Ureter (tissue), 1 donor: ENCODE data around the gene KIAA2012. TPM values are rescaled to one million over a fixed set of nuclear protein-coding genes. Genes with fewer than 3 reads are reported as not detected.
A peak's percentile ranks its signal among the peaks of the same experiment; 100 is the strongest.
"Not testable (repeated sequence)": the region's sequence is repeated elsewhere in the genome, so short reads cannot be mapped to it uniquely, and the experiment has no call there.

Experiments used
- DNase-seq: peaks from one replicate; pipeline ENCODE4 v3.0.0-alpha.2; 2020; ENCODE audit warnings: low spot score
- total RNA-seq: library from RNA; stranded (reverse); gene quantifications from one replicate; pipeline ENCODE4 v1.2.4, GENCODE V29; 2023
- donor health status: DM: yes; HTN: yes; CAD: no.

KIAA2012 gene
- total RNA-seq, 1 donor from 2014 or later: not detected

DNA sequence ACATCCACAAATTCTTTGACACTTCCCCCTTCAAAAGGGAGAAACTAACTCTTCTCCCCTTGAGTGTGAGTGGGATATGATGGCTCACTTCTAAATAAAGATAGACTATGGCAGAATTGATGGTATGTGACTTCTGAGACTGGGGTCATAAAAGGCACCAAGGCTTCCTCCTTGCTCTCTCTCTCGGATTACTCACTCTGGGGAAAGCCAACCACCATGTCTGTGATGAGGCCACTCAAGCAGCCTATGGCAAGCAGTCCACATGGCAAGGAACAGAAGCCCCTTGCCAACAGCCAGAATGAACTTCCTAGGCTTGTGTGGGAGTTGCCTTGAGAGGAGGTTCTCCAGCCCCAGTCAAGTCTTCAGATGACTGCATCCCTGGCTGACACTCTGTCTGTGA lies 43.6 kb downstream of the KIAA2012 start:
- no peak for DNase-seq

DNA sequence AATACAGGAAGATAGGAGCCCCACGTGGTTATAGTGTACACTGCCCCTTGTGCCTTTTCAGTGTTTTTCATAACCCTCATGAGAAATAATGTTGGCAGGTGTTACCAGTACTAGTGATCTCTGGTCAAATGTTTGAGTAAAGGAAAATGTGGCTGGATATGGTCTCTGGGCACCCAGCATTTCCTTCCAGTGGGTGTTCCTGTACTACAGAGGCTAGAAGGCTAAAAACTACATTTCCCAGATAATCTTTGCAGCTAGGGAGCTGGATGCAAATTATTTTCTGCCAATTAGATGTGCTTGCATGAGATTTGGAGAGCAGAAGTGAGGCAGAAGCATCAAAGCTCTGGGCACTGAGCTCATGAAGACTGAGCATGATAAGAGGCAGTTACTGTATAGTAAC lies 45.1 kb downstream of the KIAA2012 start:
- no peak for DNase-seq

DNA sequence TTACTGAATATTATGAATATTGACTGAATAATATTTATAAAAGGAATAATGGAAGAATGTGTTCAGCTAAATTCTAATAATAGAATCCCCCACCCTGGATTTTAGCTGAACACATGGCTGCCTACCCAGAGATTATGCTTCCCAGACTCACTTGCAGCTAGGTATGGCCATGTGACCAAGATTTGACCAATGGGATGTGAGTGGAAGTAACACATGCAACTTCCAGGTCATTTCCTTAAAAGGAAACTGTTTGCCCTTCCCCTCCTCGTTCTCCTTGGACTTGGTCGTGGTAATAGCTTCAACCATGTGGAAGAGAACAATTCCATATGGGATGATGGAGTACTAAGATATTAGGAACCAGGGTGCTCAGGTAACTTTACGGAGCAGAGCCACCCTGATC lies 47.8 kb downstream of the KIAA2012 start:
- DNase-seq: no peak

DNA sequence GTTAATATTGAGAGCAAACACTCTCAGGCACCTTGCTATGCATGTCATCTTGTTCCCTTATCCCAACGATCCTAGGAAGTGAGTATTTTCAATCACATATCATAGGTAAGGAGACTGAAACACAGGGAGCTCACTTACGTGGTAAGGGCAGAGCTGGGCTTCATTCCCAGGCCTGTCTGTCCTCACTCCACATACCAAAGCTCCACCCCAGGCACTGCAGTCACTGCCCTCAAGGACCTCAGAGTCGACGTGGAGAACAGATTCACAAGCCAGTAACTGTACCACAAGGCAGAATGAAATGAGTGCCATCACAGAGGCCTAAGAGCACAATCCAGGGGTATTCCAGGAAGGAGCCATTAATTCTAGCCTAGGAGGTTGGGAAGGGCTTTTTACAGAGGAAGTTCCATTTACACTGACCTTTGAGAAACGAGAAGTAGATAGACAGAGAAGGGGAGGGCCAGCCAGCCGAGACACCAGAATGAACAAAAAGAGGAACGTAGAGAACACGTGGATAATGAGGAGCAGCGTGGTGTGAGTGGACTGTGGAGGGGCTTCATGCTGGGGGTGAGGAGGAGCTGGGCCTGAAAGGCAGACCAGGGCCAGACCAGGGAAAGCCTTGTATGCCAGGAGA lies 48.6 kb downstream of the KIAA2012 start:
- no peak for DNase-seq

DNA sequence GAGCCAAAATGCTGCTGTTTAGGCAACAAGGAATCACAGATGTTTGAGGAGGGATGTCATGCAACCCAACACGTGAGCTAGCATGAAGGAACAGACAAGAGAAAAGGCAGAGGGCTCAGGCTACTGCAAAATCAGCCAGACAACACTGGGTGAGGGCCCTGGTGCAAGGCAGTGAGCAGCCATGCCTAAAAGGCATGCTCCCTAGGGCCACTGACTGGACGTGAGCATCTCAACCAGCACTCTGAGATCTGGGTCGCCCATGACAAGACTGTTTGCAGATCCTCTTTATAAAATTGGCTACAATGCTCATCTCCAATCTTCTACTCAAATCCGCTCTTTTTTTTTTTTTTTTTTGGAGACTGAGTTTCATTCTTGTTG lies 49.1 kb downstream of the KIAA2012 start:
- DNase-seq: no peak

DNA sequence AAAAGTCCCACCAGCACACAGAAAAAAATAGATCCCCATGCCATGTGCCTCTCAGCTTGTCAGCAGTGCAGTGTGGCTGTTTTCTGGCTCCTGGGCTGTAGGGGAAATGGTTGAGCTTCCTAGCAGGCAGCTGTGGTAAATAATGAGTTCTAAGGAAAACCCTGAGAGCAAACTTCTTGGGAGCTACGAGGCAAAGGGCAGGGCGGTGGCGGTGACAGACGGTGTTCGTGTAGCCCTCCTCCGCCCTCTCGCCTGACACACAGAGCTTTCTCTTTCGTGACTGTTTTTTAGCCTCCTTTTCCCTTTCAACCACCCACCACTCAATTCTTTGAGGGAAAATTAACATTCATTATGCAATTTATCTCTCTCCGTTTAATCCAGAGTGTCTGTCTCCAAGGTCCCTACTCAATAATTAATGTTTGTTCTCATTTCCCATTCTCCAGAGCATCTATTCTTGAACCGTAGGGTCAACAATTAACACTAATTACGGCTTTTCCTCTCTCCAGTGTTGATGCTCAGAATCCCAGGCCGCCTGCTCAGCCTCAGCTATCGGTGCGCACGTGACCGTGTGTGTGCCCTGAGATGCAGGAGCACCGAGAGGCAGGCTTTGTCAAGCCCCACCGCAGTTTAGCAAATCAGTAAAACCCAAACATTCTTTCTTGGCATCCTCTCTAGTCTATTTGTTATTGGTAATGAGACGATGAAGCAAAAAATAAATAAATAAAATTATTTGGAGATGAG lies 50.1 kb downstream of the KIAA2012 start:
- no peak for DNase-seq

DNA sequence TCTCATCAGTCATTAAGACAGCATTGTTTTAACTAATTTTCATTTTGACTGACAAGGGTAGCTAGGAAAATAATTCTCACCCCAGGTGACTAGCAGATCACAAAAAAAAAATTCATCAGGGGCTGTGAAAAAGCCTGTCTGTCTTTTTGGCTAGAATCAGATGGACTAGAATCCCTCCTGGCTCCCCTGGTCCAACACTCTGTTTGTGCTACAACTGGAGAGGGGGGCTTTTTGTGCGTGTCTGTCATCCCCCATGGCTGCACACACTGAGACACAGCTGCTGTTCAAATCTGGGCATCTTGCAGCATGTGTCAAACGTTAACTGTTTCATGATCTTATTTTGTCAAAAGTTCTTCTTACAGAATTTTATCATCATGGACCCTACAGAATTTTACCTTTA lies 51.2 kb downstream of the KIAA2012 start:
- DNase-seq: no peak

DNA sequence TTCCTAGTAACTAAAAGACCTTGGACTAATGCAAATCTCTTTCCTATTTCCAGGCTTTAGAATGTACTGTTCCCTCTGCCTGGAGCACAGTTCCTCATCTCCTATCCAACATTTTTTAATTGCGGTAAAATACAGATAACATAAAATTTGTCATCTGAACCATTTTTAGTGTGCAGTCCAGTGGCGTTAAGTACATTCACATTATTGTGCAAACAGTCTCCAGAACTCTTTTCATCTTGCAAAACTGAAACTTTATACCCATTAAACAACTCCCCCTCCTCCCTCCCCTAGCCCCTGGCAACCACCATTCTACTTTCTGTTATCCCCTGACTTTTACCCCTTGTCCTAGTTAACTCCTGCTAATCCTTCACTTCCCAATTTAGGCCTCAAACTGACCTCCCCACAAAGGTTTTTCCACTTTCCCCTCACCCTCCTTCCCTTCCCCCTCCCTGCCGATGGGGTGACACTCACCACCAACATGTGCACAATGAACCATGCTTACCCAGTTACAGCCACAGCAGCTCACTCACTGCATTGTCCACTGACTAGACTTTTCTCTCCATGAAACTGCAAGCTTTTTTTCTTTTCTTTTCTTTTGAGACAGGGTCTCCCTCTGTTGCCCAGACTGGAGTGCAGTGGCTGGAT lies 54.8 kb downstream of the KIAA2012 start:
- DNase-seq: no peak

DNA sequence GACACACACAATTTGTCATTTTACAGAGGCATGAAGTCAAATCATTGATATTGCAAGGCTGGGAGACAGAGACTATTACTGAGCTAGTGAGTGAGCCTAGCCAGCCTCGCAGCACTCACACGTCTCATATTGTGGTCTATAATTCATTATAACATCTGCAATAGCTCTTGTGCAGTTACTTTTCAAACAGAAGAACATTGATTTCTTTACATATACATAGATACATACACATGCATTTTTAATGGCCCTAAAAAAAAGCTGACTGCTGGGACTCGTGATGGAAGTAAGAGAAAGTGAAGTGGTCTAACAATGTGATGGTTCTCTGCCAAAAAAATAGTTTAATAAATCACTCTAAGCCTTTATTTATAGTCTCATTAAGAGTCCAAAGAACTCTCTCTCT lies 56.8 kb downstream of the KIAA2012 start:
- DNase-seq: no peak

DNA sequence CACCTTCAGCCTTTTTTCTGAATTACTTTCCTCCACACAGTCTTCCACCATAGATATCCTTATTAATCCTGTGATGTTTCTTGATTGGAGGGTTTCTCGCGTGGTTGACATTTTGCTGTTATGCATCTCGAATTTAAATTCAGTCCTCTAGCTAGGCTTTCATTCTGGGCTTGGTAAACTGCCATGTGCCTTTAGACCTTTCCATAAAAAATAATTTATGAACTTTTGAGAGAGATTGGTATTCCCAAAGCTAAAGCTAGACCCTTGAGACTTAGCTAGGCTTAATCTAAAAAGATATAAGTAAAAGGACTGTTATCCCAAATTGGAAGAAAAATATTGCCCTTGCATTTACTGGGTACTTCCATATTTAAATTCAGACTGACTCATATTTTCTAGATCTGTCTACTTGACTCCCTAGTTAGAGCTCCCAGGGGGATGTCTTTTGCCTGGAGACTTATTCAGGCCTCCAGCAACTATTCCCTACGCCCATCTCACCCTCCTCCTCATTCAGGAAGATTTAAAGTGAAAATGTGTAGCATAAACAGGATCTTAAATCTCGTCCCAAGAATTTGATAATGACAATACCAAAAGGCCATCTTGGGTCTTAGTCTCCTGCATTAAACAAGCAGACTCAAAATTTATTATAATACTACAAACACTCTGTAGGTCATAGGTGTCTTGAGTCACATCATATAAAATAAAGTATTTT lies 60.3 kb downstream of the KIAA2012 start:
- DNase-seq: no peak

DNA sequence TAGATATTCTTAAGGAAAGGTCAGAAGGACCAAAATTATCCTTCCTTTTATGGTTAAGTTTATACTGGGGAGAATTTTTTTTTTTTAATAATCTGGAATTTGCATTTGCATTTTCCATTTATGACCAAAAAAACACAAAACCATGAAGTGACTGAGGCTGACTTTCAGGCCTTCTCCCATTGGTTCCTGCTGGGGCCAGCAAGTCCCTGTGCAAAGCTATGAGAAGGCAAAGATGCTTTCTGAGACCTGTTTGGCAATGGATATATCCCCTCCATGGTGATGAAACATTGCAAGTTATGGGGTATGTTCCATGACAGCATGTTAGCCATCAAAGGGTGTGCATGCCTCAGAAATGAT lies 60.8 kb downstream of the KIAA2012 start:
- DNase-seq: no peak

DNA sequence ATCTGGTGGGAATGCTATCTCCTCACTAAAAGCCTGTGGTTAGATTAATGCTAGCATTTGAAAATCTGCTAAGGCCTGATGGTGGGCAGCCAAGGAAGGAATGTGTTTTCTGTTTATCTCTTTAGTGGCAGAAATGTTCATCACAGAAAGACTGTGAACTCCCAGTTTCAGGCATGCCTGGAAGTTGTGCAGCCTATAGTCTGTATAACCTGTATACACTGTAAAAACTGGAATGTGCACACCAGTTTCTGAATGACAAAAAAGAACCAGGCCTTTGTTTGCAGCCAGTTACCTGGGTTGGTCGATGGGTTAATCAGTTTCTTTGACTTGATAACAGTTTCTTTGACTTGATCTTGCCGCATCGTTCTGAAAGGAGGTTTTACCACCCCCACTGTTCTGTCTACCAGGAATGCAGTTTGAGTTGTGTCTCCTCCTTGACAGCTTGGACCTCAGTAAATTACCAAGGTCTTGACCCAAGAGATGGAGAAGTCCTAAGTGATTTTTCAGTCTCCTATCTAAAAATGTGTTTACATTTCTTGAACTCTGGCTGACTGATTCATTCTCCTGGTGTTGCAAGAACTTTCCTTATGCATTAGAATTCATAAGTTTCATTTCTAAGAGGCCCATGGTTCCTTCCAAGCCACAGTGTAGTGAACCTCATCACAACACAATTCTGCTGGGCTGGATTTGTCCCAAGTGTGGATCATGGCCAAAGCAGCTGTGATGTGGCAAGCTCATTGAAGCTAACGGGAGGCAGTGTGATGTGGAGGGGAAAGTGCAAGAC lies 62.2 kb downstream of the KIAA2012 start:
- peak; percentile 85 for DNase-seq

DNA sequence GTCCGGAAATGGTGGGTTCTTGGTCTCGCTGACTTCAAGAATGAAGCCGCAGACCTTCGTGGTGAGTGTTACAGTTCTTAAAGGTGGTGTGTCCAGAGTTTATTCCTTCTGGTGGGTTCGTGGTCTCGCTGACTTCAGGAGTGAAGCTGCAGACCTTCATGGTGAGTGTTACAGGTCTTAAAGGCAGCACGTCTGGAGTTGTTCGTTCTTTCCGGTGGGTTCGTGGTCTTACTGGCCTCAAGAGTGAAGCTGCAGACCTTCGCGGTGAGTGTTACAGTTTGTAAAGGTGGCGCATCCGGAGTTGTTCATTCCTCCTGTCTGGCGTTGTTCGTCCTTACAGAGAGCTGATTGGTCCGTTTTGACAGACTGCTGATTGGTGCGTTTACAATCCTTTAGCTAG lies 63.0 kb downstream of the KIAA2012 start:
- DNase-seq: not testable (repeated sequence)

DNA sequence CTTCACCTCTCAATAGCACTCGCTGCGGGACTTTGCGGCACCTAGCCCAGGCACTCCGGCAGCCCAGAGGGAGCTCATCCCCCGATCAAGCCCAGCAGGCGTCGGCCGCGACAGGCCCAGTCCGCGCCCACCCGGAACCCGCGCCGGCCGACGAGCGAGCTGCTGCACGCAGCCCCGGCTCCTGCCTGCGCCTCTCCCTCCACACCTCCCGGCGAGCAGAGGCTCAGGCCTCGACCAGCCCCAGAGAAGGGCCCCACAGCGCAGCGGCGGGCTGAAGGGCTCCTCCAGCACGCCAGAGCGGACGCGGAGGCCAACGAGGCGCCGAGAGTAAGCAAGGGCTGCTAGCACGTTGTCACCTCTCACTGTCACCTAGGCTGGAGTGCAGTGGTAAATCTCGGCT lies 63.5 kb downstream of the KIAA2012 start:
- DNase-seq: no peak

DNA sequence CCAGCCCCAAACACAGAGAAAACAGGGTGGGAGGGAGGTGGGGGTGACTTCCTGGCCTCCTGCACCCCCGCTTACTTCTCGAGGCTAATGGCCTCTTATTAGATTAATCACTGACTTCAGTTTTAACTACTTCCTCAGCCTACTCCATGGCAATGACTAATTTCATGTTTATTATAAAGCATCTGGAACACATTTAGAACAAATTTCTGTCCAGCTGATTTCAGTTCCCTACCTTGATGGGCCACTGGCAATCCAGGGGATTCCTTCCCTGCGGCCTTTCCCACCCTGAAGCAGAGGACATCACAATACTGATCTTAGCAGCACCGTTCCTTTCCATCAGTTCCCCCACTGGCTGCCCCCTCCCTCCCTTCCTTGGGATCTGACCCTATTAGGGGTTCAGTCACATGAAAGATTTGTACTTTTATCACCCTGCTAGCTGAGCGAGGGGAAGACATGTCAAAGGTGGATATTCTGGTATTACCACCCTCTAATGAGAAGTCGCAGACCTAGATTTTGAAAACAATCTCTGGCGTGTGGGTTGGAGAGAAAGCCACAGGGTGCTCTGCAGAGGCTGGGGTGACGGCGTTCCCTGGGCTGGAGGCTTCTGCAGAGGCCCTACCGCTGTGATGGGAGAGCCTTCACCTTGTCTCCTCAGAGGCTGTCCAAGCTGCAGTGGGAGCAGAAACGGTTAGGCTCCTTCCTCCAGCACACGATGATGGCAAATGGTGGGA lies 67.6 kb downstream of the KIAA2012 start:
- no peak for DNase-seq

DNA sequence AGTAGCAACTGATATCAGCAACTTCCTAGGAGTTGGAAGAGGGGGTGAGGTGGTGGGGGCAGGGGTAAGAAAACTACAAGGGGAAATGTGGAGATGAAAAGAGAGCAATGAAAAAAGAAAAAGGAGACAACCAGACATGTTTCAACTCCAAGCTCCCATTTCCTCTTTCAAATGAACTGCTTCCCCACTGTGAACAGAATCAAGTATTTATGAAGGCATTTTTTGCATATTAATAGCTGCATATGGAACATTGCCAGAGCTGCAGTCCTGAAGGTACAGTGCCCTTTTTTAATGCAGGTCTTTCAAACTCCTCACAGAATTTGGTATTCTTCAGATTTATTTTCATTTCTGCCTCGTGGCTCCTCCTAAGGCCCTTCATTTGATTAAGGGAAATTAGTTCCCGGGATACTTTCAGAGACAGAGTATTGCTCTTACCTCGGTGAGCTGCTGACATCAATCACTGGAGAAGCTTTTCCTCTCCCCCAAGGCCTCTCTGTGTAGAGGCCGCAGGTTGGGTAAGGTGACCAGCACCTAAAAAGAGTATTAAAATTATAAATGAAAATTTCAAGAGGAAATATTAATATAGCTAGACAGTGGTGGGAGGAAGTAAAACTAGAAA lies 68.4 kb downstream of the KIAA2012 start:
- DNase-seq: no peak

DNA sequence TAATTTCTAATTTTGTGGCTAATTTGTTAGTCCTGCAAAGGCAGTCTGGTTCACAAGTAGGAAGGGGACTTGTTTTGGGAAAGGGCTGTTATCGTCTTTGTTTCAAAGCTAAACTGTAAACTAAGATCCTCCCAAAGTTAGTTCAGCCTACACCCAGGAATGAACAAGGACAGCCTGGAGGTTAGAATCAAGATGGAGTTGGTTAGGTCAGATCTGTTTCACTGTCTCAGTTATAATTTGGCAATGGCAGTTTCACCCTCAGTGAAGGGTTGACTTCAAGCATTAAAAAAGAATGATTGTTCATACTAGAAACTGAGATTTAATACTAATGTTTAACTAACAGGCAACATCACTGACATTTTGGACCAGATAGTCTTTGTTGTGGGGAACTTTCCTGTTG lies 69.5 kb downstream of the KIAA2012 start:
- no peak for DNase-seq

DNA sequence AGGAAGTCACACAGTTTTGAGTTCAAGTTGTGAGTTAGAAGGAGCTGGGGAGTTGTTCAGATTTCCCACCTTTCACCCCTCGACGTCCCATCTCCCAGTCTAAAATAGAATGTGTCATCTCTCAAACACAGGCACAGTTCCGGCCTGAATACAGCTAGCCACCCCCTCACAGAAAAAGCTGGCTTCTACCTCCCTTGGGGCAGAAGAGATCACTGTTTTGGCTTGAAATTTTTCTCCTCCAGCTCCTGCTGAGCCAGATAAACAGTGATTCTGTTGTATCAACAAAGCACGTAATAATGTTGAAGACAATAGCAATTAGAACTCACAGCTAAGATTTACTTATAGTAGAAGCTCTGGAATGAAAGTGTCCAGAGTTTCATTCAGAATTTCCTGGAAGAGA lies 74.7 kb downstream of the KIAA2012 start:
- DNase-seq: no peak

DNA sequence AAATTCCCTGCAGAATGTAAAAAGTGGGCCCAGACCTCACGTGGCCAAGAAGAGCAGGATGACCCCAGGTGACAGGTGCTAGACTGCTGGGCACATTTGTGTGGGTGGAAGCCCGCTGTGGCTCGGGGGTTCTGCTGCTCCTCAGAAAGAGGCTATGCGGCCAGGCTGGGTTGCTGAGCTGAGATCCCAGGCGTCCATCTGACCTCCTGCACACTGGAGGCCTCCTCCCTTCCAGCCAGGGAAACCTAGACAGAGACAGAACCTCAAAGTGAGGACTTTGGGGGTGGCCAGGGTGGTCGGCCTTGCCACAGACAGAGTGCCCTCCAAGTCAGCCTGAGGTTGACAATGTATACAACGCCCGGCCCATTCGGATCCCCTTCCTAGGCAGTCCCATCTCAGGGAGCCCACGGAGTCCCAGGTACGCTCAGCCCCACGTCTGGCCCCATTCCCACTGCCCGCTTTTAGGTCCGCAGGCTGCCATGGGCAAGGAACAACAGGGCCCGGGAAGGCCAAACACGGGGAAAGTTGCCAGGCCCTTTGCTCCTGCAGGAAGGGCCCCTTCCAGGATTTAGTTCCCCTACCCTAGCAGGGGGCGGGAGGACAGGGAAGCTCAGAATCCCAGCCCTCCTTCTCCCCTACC lies 75.6 kb downstream of the KIAA2012 start:
- no peak for DNase-seq

DNA sequence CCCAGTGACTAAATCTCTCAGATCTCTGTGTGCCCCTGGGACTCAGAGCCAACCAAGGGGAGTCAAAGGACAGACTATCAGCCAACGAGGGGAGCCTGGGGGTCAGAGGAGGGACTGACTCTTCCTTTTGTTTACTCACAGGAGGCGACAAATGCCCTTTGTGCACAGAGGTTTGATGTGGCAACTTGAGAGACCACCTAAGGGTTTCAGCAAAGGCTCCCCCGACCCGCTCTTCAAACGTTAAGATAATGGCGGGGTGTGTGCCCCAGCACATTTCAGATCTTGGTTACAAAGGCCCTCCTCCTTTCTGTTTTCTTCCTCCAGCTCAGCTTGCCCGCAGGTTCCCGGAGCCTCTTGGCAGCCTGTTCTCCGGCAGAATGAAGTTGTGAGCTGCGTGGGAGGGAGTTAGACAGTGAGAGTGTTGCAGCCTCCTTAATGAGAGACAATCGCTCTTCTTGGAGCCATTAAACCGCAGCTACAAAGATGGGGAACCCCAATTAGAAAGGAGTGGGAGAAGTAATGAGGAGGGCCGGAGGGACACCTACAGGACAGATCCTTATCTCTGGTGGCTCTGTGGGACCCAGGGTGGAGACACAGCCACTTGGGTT lies 76.2 kb downstream of the KIAA2012 start:
- no peak for DNase-seq
